K562 (cell line): ENCODE results near the gene MOCS3. TPM values are rescaled to one million over a fixed set of nuclear protein-coding genes. Genes with fewer than 3 reads are reported as not detected.

ENCODE experiments used
- ATAC-seq: fragments of 200-7000 bp; cut with Tn5 transposase; 3 replicates; pipeline ENCODE4 v1.9.1; 2020; ENCODE audit warnings: moderate library complexity
- BruUV-seq: library from RNA; stranded (reverse); fragments of 400-500 nt; replicated peaks from 2 replicates; lab custom pipeline; 2021; lab: Mats Ljungman, UMichigan
- CTCF ChIA-PET: fragments of 300-600 bp; formaldehyde crosslinking; extraction: SDS; loops from one replicate; lab custom pipeline; 2021; ENCODE audit warnings: low intra/inter-chr PET ratio; lab: Yijun Ruan, JAX
- POLR2A ChIA-PET: fragments of 300-600, 350-650 bp; sonication (Branson Sonifier 250); formaldehyde crosslinking; extraction: SDS; loops from one replicate; lab custom pipeline; 2021; ENCODE audit warnings: antibody characterized with exemption, inconsistent platforms; lab: Yijun Ruan, JAX
- DNase-seq, 4 experiments: peaks; one replicate each; pipeline versions ENCODE4 v3.0.0 to v3.0.0-alpha.2; 2011 to 2018; ENCODE audit warnings: low spot score in 3 of 4, mixed read lengths in 3 of 4; ENCODE audit errors: extremely low read depth in 1 of 4
- FAIRE-seq: peaks from 2 replicates; lab custom pipeline; 2011; peaks lifted over from hg19 to GRCh38; lab: Jason Lieb, UNC
- H2AFZ ChIP-seq: 2 replicates; pipeline ENCODE4 v1.6.0; 2011; ENCODE audit warnings: low read depth, low read length, control low read depth, inconsistent platforms
- H3K27ac ChIP-seq: fragments of 200-600 bp; 3 replicates; pipeline ENCODE4 v1.8.0; 2011; ENCODE audit warnings: low read depth, mild to moderate bottlenecking, control low read depth, inconsistent platforms, low read length, moderate library complexity, mixed read lengths; ENCODE audit errors: extremely low read depth
- H3K27me3 ChIP-seq, 2 experiments: fragments of 300-600 bp in 1 of 2; 2 replicates in 1 of 2; 3 replicates in 1 of 2; pipeline versions ENCODE4 v1.6.0 to v1.8.0; 2011; ENCODE audit warnings: inconsistent platforms in 2 of 2, low read length in 2 of 2, mild to moderate bottlenecking in 1 of 2, mixed read lengths in 1 of 2, moderate library complexity in 1 of 2; ENCODE audit not compliant: control insufficient read depth in 2 of 2, insufficient read depth in 2 of 2
- H3K36me3 ChIP-seq: fragments of 300-600 bp; 3 replicates; pipeline ENCODE4 v1.8.0; 2011; ENCODE audit warnings: mild to moderate bottlenecking, low read length, inconsistent platforms; ENCODE audit not compliant: control insufficient read depth, insufficient read depth
- H3K4me1 ChIP-seq, 2 experiments: fragments of 200-600 bp in 1 of 2; replicated peaks in 1 of 2; 2 replicates in 1 of 2; 3 replicates in 1 of 2; pipeline versions ENCODE4 v1.5.1 to v1.8.0; 2011; ENCODE audit warnings: inconsistent platforms in 2 of 2, low read length in 2 of 2, mild to moderate bottlenecking in 1 of 2, mixed read lengths in 1 of 2, moderate library complexity in 1 of 2; ENCODE audit not compliant: control insufficient read depth in 2 of 2, insufficient read depth in 2 of 2
- H3K4me2 ChIP-seq: 2 replicates; pipeline ENCODE4 v1.6.1; 2011; ENCODE audit warnings: low read length, control low read depth, inconsistent platforms, mixed read lengths; ENCODE audit not compliant: insufficient read depth
- H3K4me3 ChIP-seq: fragments of 200-600 bp; sonication (generic), shearing (Covaris generic); 2 replicates; pipeline ENCODE4 v1.5.1; 2016; ENCODE audit warnings: control low read depth, inconsistent platforms
- H3K79me2 ChIP-seq: fragments of 200-600 bp; 3 replicates; pipeline ENCODE4 v1.8.0; 2011; ENCODE audit warnings: low read length, inconsistent platforms; ENCODE audit not compliant: control insufficient read depth, insufficient read depth
- H3K9ac ChIP-seq, 2 experiments: 2 replicates each; pipeline versions ENCODE4 v1.6.0 to v1.6.1; 2011; ENCODE audit warnings: low read depth in 2 of 2, low read length in 2 of 2, control low read depth in 1 of 2, inconsistent platforms in 1 of 2, mild to moderate bottlenecking in 1 of 2, mixed read lengths in 1 of 2; ENCODE audit not compliant: insufficient read depth in 1 of 2
- H3K9me1 ChIP-seq: one replicate; pipeline ENCODE4 v1.6.0; 2011; ENCODE audit warnings: inconsistent platforms, mild to moderate bottlenecking, low read length, moderate library complexity; ENCODE audit not compliant: control insufficient read depth, insufficient read depth
- H3K9me3 ChIP-seq: replicated peaks from 2 replicates; pipeline ENCODE4 v1.5.1; 2011; ENCODE audit warnings: low read depth, low read length, inconsistent platforms; ENCODE audit not compliant: control insufficient read depth, insufficient read depth
- H4K20me1 ChIP-seq: replicated peaks from 2 replicates; pipeline ENCODE4 v1.6.1; 2011; ENCODE audit warnings: low read length, inconsistent platforms, mixed read lengths; ENCODE audit not compliant: control insufficient read depth, insufficient read depth
- NR2C1 ChIP-seq, 2 experiments: fragments of 450-650 bp; IDR thresholded peaks; 2 replicates each; pipeline ENCODE4 v1.6.1; 2017; ENCODE audit warnings: mild to moderate bottlenecking in 2 of 2, antibody characterized with exemption in 1 of 2, inconsistent platforms in 1 of 2, missing compliant biosample characterization in 1 of 2, missing genetic modification characterization in 1 of 2
- TCF3 ChIP-seq: sonication (generic); formaldehyde crosslinking; IDR thresholded peaks from 2 replicates; pipeline ENCODE4 v1.4.0; 2020; ENCODE audit warnings: mild to moderate bottlenecking, missing genetic modification reagents
- TFE3 ChIP-seq: fragments of 450-650 bp; formaldehyde crosslinking; IDR thresholded peaks from 2 replicates; pipeline ENCODE4 v1.4.0; 2020; ENCODE audit warnings: mild to moderate bottlenecking, mixed read lengths
- TGIF2 ChIP-seq: sonication (generic); formaldehyde crosslinking; IDR thresholded peaks from 2 replicates; pipeline ENCODE4 v1.8.1; 2022; ENCODE audit warnings: mild to moderate bottlenecking, missing genetic modification reagents, moderate library complexity
- ZNF395 ChIP-seq: fragments of 200-800 bp; sonication (Bioruptor generic); IDR thresholded peaks from 2 replicates; pipeline ENCODE4 v1.6.1; 2017; ENCODE audit warnings: missing genetic modification characterization, missing compliant biosample characterization
- ZNF512 ChIP-seq: IDR thresholded peaks from 2 replicates; pipeline ENCODE4 v1.6.1; 2016; ENCODE audit warnings: missing genetic modification characterization, missing compliant biosample characterization
- WGBS: fragments of 100-300 bp; shearing (Covaris generic); methylation state at CpG from one replicate; pipeline ENCODE4 v1.1.6; 2016; ENCODE audit warnings: low coverage, mixed read lengths; ENCODE audit not compliant: insufficient coverage; ENCODE audit errors: missing lambda C conversion rate; 5-methylcytosine and 5-hydroxymethylcytosine counted together
- in situ Hi-C: fragments of 300-500 bp; cut with MboI; formaldehyde crosslinking; loops from 4 replicates; pipeline ENCODE4 v1.15.0; 2018; ENCODE audit warnings: inconsistent platforms, mixed read lengths
- intact Hi-C: fragments of 100-400 bp; cut with micrococcal nuclease; formaldehyde crosslinking; loops from 2 replicates; pipeline ENCODE4 v1.14.2; 2022
- polyA plus RNA-seq, 8 experiments: library from polyadenylated mRNA; depleted of rRNA in 4 of 8; stranded (reverse) in 5 of 8; unstranded in 3 of 8; fragments of >200 nt; fragmentation: Nextera tagmentation in 2 of 8; fragmentation: Illumina TruSeq in 1 of 8; extraction: Ambion mirVana in 2 of 8; extraction: Trizol in 1 of 8; gene quantifications; 2 replicates each; pipeline versions ENCODE4 v1.2.1 to v1.2.3, GENCODE V29; 2011 to 2014; ENCODE audit warnings: inconsistent platforms in 1 of 8, missing spikeins in 1 of 8
- total RNA-seq, 7 experiments: library from RNA; depleted of rRNA in 6 of 7; stranded (reverse); fragments of >200 nt in 6 of 7; fragmentation: Illumina TruSeq in 2 of 7; extraction: Trizol in 2 of 7; gene quantifications; 2 replicates each; pipeline versions ENCODE4 v1.2.1 to v1.2.3, GENCODE V29; 2011 to 2021; ENCODE audit warnings: low replicate concordance in 1 of 7

MOCS3 gene
- total and polyA plus RNA-seq, 9 of the 15 experiments (the other 6 are each of a cell fraction or from before 2014, with no cell fraction given): 0.70 to 6.2 (median 2.9) TPM

- TF ChIP-seq TFE3 (no peak), TCF3 (no peak), TGIF2 (no peak)
These were observed 44.0 kb downstream of the MOCS3 start (continued) for GRCh38 chr20:51002633-51003032.

GRCh38 chr20:51003753-51004152 is 45.1 kb downstream of the MOCS3 start:
- Histone ChIP-seq H3K27me3 (peaks cover 31 to 63% of the 10 kb centered on the region in 2 experiments; a peak in 4 of 5 replicates), H3K27ac (no peak overlapping the region), H3K4me2 (no peak overlapping the region), H3K9me1 (no peaks in the 10 kb centered on the region), H3K4me1 (peaks cover 0 to 13% of the 10 kb centered on the region in 2 experiments; a peak in 1 of 5 replicates), H3K79me2 (no peaks in the 10 kb centered on the region), H3K36me3 (no peaks in the 10 kb centered on the region), H4K20me1 (0 out of 2 replicates have a peak, but pooled peaks cover 3% of the 10 kb centered on the region), H2AFZ (no peak overlapping the region), H3K4me3 (no peak overlapping the region), H3K9ac (no peak overlapping the region), H3K9me3 (no peaks in the 10 kb centered on the region)
- in situ Hi-C loops: no loop called here
- WGBS: 15% methylated on average over 17 of the region's 21 CpGs
- ChIA-PET CTCF (no interaction called here), POLR2A (interaction anchor here (0.7 kb wide), 1 partner anchor 11 kb away, joined by 3 read pairs; no protein-coding TSS in a partner anchor)
- BruUV-seq: no TSS peak
- ATAC-seq: no peak; the same call in 2 of the 3 replicates
- no peak for FAIRE-seq
- intact Hi-C loops: no loop called here
- peak in 1 of 4 experiments; percentile 25 for DNase-seq
- TF ChIP-seq NR2C1 (IDR thresholded peaks at IDR 0.05) (no peak), NR2C1 (tag; IDR thresholded peaks at IDR 0.05) (no peak), ZNF512 (tag) (no peak), ZNF395 (CRISPR knock-in tag) (no peak)
